Measurements from ENCODE around the gene IL1RL1.

- TF ChIP-seq ATF2 (CRISPR knock-in tag; IDR thresholded peaks at IDR 0.05; ENCODE audit: borderline replicate concordance, low read depth) (no peak), NR1H2 (CRISPR knock-in tag; IDR thresholded peaks at IDR 0.05) (no peak), CTCF (IDR thresholded peaks at IDR 0.05) (no peak), CREB1 (CRISPR knock-in tag; IDR thresholded peaks at IDR 0.05) (no peak), SMAD4 (CRISPR knock-in tag; IDR thresholded peaks at IDR 0.05) (no peak), FOXP4 (CRISPR knock-in tag; IDR thresholded peaks at IDR 0.05) (no peak), ZNF317 (CRISPR knock-in tag; IDR thresholded peaks at IDR 0.05; ENCODE audit: borderline replicate concordance, low read depth) (no peak), NR2C2 (CRISPR knock-in tag; IDR thresholded peaks at IDR 0.05) (no peak), CREM (CRISPR knock-in tag; IDR thresholded peaks at IDR 0.05) (no peak), ATF1 (CRISPR knock-in tag; IDR thresholded peaks at IDR 0.05) (no peak)
Observed at GRCh38 chr2:102310964-102311640, at the start of gene IL1RL1.

Data from WTC11 (cell line).